Stimulated activated CD4-positive, alpha-beta T cell treated with anti-CD3 and anti-CD28 coated beads, Interleukin-4, amount 100 ng/mL, for 48 hours (primary cell): Measurements from ENCODE around the gene FOXN3.

ENCODE experiments used
- DNase-seq, 2 donors: peaks; one replicate each; pipeline ENCODE4 v3.0.0-alpha.2; 2020; ENCODE audit warnings: low read depth in 2 of 2

FOXN3 gene

GRCh38 chr14:89197623-89198022 is 219.4 kb downstream of the FOXN3 start:
- no peak for DNase-seq

GRCh38 chr14:89196545-89196944 is 220.5 kb downstream of the FOXN3 start:
- no peak for DNase-seq

GRCh38 chr14:89194376-89194775 is 222.7 kb downstream of the FOXN3 start:
- DNase-seq = no peak

GRCh38 chr14:89190765-89191513 is 226.1 kb downstream of the FOXN3 start:
- DNase-seq = no peak

- DNase-seq = no peak
Measured at GRCh38 chr14:89188492-89188891, 228.5 kb downstream of the FOXN3 start.

- DNase-seq = no peak
Measured at GRCh38 chr14:89187501-89187900, 229.5 kb downstream of the FOXN3 start.

GRCh38 chr14:89186856-89187376 is 230.1 kb downstream of the FOXN3 start:
- no peak for DNase-seq

GRCh38 chr14:89185919-89186855 is 230.8 kb downstream of the FOXN3 start:
- DNase-seq = no peak

GRCh38 chr14:89184952-89185351 is 232.1 kb downstream of the FOXN3 start:
- no peak for DNase-seq

GRCh38 chr14:89182326-89182725 is 234.7 kb downstream of the FOXN3 start:
- no peak for DNase-seq

- no peak for DNase-seq
Measured at GRCh38 chr14:89180546-89180945, 236.5 kb downstream of the FOXN3 start.

GRCh38 chr14:89179891-89180404 is 237.1 kb downstream of the FOXN3 start:
- no peak for DNase-seq

GRCh38 chr14:89178800-89179535 is 238.1 kb downstream of the FOXN3 start:
- no peak for DNase-seq

- DNase-seq = no peak
Measured at GRCh38 chr14:89178376-89178775, 238.7 kb downstream of the FOXN3 start.

GRCh38 chr14:89175881-89176799 is 240.9 kb downstream of the FOXN3 start:
- DNase-seq = no peak

GRCh38 chr14:89171628-89172027 is 245.4 kb downstream of the FOXN3 start:
- no peak for DNase-seq

GRCh38 chr14:89171168-89171567 is 245.9 kb downstream of the FOXN3 start:
- DNase-seq = no peak

GRCh38 chr14:89167705-89168104 is 249.3 kb downstream of the FOXN3 start:
- DNase-seq = no peak

- no peak for DNase-seq
Measured at GRCh38 chr14:89166633-89167032, 250.4 kb downstream of the FOXN3 start.
